ENCODE measurements around the gene MAP1B. TPM values are rescaled to one million over a fixed set of nuclear protein-coding genes. Genes with fewer than 3 reads are reported as not detected.

The MAP1B gene
- total and polyA plus RNA-seq, 9 of the 15 experiments (the other 6 are each of a cell fraction or from before 2014, with no cell fraction given): 5.2 to 66.1 (median 17.3) TPM

DNA sequence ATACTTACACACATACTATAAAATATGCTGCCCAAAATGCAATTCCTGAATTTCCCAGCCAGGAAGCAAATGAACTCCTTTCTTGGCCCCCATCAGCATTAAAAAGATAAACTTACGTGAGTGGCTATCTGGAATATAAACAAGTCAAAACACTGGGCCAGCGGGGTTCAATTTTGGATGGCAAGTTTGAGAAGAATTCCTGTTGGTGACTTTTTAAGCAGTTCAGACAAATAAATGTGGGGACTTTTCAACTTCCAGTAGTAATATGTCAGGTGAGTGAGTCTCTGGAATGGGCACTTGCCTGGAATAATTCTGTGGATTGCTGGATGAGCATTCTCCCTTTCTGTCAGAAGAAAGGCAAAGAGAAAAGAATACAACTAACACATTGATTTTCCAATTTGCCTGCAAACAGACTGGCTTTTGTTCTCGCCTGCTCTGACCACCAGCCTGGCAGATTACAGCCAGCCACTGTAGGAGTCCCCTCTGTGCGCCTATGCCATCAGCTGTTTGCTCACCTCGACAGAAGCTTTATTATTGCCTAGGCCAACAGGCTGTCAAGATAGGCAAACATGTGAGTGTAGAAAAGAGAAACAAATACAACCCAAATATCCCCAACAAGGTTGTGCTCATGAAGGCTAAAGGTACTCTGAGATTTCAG lies 134.2 kb downstream of the MAP1B start:
- CTCF ChIA-PET (ENCODE audit: low intra/inter-chr PET ratio): no interaction called here
- DNase-seq (ENCODE audit: extremely low read depth in 1 of 4, low spot score in 3 of 4): no peak
- WGBS (ENCODE audit: insufficient coverage, low coverage, missing lambda C conversion rate): 74% methylated on average over 5 of the region's 5 CpGs
- ATAC-seq: no peak
- Histone ChIP-seq H3K9ac (ENCODE audit: insufficient read depth in 1 of 2, low read depth in 2 of 2, low read length in 2 of 2) (no peak overlapping the region), H3K4me2 (ENCODE audit: insufficient read depth, low read length) (no peak overlapping the region), H3K4me3 (no peak overlapping the region), H3K36me3 (ENCODE audit: control insufficient read depth, insufficient read depth, low read length) (peaks cover 29% of the 10 kb centered on the region), H3K27ac (ENCODE audit: extremely low read depth, low read depth, low read length) (no peak overlapping the region), H2AFZ (ENCODE audit: low read depth, low read length) (no peak overlapping the region), H3K27me3 (ENCODE audit: control insufficient read depth in 2 of 2, insufficient read depth in 2 of 2, low read length in 2 of 2) (no peaks in the 10 kb centered on the region), H3K79me2 (ENCODE audit: control insufficient read depth, insufficient read depth, low read length) (peaks cover 65% of the 10 kb centered on the region), H3K9me3 (replicated peaks; ENCODE audit: control insufficient read depth, insufficient read depth, low read depth, low read length) (no peaks in the 10 kb centered on the region), H3K4me1 (replicated peaks in 1 of 2; ENCODE audit: control insufficient read depth in 2 of 2, insufficient read depth in 2 of 2, low read length in 2 of 2) (peaks cover 11 to 52% of the 10 kb centered on the region in 2 experiments), H3K9me1 (ENCODE audit: control insufficient read depth, insufficient read depth, low read length) (no peaks in the 10 kb centered on the region), H4K20me1 (replicated peaks; ENCODE audit: control insufficient read depth, insufficient read depth, low read length) (no peaks in the 10 kb centered on the region)
- FAIRE-seq: no peak
- POLR2A ChIA-PET: interaction anchor here (1.0 kb wide), 1 partner anchor 24 kb away, joined by 3 read pairs; no protein-coding TSS in a partner anchor
- no TSS peak for BruUV-seq (replicated peaks)
- in situ Hi-C loops (cut with MboI) (no loop called here), intact Hi-C loops (cut with micrococcal nuclease) (no loop called here)
- no peak for TF ChIP-seq KDM5B (IDR thresholded peaks at IDR 0.05; ENCODE audit: insufficient replicate concordance, low read depth, low read length)
- no peak for TF ChIP-seq POLR2A (conservative IDR thresholded peaks at IDR 0.05)
- no peak for TF ChIP-seq ZNF639 (CRISPR knock-in tag; conservative IDR thresholded peaks at IDR 0.05 in 1 of 2, IDR thresholded peaks at IDR 0.05 in 1 of 2)
- no peak for TF ChIP-seq PATZ1 (CRISPR knock-in tag; IDR thresholded peaks at IDR 0.05; ENCODE audit: borderline replicate concordance)
- no peak for TF ChIP-seq PPARD (CRISPR knock-in tag; IDR thresholded peaks at IDR 0.05)
- no peak for TF ChIP-seq TCF3 (CRISPR knock-in tag; IDR thresholded peaks at IDR 0.05)
- no peak for TF ChIP-seq THAP12 (CRISPR knock-in tag; IDR thresholded peaks at IDR 0.05)
- TF ChIP-seq ZKSCAN3 (CRISPR knock-in tag; IDR thresholded peaks at IDR 0.05): no peak
- no peak for TF ChIP-seq SIN3B (IDR thresholded peaks at IDR 0.05; ENCODE audit: low read depth)
- TF ChIP-seq NR4A1 (CRISPR knock-in tag; IDR thresholded peaks at IDR 0.05): no peak
- TF ChIP-seq NR4A1 (tag; IDR thresholded peaks at IDR 0.05): no peak
- no peak for TF ChIP-seq IRF2 (CRISPR knock-in tag; IDR thresholded peaks at IDR 0.05)
- TF ChIP-seq ZNF518B (CRISPR knock-in tag; IDR thresholded peaks at IDR 0.05): no peak

Measured in K562 (cell line).